Stimulated activated CD4-positive, alpha-beta T cell treated with anti-CD3 and anti-CD28 coated beads, TNF-alpha, amount 100 ng/mL, for 4 hours (primary cell): ENCODE data around the gene PREX1.
"Not testable (repeated sequence)": the region's sequence is repeated elsewhere in the genome, so short reads cannot be mapped to it uniquely, and the experiment has no call there.

ENCODE experiments used
- DNase-seq, 3 experiments: peaks; one replicate each; pipeline ENCODE4 v3.0.0-alpha.2; 2020; ENCODE audit warnings: low read depth in 3 of 3

Gene PREX1, protein sequence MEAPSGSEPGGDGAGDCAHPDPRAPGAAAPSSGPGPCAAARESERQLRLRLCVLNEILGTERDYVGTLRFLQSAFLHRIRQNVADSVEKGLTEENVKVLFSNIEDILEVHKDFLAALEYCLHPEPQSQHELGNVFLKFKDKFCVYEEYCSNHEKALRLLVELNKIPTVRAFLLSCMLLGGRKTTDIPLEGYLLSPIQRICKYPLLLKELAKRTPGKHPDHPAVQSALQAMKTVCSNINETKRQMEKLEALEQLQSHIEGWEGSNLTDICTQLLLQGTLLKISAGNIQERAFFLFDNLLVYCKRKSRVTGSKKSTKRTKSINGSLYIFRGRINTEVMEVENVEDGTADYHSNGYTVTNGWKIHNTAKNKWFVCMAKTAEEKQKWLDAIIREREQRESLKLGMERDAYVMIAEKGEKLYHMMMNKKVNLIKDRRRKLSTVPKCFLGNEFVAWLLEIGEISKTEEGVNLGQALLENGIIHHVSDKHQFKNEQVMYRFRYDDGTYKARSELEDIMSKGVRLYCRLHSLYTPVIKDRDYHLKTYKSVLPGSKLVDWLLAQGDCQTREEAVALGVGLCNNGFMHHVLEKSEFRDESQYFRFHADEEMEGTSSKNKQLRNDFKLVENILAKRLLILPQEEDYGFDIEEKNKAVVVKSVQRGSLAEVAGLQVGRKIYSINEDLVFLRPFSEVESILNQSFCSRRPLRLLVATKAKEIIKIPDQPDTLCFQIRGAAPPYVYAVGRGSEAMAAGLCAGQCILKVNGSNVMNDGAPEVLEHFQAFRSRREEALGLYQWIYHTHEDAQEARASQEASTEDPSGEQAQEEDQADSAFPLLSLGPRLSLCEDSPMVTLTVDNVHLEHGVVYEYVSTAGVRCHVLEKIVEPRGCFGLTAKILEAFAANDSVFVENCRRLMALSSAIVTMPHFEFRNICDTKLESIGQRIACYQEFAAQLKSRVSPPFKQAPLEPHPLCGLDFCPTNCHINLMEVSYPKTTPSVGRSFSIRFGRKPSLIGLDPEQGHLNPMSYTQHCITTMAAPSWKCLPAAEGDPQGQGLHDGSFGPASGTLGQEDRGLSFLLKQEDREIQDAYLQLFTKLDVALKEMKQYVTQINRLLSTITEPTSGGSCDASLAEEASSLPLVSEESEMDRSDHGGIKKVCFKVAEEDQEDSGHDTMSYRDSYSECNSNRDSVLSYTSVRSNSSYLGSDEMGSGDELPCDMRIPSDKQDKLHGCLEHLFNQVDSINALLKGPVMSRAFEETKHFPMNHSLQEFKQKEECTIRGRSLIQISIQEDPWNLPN (N-terminal part only)

DNA sequence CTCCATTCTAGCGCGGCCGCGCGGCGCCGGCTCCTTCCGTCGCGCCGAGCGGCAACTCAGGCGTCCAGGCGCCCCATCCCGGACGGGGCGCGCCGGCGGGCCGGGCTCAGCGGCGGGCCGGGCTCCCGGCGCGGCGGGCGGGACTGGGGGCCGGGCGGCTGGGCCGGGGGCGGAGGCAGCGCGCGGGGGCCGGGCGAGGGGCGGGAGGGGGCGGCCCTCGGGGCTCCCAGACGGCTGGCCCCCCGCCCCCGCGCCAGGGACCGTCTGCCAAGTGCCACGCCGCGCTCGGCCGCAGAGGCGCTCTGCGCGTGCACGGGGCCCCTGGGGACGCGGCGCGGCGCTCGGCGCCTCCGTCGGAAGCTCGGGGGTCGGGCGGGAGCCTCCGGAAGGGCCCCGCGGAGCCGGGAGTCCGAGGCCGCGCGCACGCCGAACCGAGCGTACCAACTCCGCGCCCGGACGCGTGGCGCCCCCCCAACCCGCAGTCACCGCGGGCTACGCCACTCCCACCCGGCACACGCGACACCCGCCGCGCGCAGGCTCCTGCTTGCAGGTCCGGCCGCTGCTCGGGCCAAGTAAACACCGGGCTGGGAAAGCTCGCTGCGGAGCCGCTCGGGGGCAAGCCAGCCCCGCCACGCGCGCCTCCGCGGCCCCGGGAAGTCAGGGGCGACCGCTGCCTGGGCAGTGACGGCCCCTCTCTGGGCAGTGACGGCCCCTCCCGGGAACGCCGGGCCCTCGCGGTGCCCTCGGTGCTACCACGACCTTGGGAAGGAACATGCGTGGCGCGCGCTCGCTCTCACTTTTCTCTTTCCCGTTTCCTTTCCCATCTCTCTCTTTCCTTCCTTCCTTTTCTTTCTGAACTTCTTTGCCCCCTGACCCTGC is at the start of gene PREX1:
TSS of gene PREX1 (minus strand) at position 145 of the 879 bp plus-strand sequence. CDS start at position 6, 139 bp downstream.
- DNase-seq = peak; percentile 54 to 73 (median 59)

DNA sequence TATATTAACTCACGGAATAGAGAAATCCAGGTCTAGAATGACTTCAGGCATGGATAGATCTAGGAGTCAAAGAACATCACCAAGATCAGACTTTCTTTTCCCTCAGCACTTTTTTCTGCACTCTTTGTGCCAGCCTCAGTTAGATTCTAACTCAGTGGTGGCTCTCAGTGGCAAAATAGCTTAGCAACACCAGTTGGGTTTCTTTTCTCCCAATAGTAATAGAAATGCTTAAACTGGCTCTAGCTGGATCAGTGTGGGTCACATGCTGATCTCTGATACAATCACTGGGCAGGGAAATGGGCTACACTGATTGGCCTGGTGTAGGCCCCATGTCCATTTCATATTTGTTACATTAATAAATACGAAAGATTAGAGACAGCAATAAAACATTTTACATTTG is 49.5 kb upstream of the PREX1 start:
- no peak for DNase-seq

DNA sequence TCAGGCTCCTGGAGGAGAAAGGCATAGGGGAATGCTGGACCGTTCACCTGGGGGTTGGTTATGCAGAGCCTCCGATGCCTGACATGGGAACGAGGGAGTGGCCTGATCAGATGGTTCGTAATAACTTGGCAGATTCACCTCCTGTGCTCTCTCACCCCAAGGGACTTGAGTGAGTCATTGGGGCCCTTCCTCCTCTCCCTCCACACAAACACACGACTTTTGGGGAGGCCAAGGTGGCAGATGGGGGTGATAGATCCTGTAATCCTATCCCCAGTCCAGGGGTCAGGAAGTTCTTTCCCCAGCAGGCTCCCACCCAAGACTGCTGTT is 48.1 kb upstream of the PREX1 start:
- no peak for DNase-seq

DNA sequence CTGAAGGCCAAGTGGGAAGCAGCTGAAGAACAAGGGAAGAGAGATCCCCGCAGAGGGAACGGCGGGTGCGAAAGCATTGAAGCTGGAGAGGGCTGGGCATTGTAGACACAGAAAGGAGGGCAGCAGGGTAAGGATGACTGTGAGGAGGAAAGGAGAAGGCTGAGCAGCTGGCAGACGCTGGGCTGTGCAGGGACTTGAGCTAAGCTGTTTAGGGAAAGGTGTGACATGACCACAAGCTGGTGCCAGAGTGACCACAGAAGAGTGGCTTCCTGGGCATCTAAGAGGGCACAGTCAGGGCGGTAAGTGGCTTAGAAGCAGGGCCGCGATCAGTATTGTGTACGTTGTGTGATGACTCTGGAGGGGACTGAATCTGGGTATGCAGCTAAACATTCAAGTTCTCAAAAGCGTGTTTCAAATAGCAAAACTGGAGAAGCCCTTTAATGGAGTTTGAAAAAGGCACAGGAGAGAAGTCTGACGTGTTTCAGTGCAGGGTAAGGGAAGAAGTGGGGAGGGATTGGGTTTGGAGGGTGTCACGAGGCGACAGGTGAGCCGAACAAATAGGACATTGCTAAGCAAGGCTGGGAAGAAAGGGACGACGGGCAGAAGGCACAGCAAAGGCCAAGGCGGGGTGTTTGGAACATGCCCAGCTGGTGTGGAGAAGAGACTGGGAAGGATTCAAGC is 47.6 kb upstream of the PREX1 start:
- no peak for DNase-seq

DNA sequence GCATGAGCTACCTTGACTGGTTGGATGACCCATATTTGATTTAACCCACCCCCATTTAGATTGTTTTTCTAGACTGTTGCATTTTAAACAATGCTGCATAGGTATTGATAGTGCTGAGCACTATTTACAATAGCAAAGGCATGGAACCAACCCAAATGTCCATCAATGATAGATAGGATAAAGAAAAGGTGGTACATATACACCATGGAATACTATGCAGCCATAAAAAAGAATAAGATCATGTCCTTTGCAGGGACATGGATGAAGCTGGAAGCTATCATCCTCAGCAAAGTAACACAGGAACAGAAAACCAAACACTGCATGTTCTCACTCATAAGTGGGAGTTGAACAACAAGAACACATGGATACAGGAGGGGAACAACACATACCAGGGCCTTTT is 41.6 kb upstream of the PREX1 start:
- DNase-seq = not testable (repeated sequence)

DNA sequence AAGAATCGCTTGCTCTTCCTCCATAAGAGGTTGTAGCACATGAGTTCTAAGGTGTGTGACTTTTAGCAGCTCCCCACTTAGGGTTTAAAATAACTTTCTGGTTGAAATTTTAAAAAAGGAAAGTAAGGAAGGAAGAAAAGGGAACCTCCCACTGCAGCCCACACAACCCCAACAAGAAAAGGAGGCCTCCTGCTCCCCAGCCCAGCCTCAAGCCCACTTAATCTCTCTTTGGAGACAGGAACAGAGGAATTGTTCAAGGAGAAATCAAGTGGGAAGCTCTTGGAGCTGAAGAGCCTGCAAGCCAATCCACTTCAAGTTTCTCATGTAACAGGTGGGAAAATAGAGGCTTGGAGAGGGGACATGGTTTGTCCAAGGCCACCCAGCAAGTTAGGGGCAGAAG is 39.1 kb upstream of the PREX1 start:
- no peak for DNase-seq

DNA sequence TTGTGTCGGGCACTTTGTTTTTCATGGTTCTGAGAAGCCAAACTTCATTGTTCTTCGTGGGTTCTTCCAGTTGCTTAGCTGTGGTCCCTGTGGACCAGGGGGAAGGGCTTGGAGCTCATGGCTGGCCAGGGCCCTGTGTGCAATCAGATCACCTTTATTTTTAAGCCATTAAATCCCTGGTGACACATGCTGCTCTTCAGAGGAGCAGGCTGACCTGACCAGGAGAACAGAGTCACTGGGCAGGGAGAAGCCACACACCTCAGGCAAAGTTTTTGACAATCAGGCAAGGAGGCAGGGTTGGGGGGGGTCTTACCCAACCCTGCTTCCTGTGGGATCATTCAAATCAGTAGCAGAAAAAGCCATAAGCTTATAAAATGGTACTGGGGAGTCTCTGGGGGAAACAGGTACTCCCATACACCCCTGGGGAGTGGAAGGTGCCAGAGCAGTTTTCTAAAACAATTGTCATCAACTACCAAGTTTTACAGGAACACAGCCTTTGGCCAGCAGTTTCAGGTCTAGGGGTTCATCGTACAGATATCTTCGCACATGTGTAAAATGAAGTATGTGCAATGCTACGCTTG is 37.0 kb upstream of the PREX1 start:
- DNase-seq = no peak

DNA sequence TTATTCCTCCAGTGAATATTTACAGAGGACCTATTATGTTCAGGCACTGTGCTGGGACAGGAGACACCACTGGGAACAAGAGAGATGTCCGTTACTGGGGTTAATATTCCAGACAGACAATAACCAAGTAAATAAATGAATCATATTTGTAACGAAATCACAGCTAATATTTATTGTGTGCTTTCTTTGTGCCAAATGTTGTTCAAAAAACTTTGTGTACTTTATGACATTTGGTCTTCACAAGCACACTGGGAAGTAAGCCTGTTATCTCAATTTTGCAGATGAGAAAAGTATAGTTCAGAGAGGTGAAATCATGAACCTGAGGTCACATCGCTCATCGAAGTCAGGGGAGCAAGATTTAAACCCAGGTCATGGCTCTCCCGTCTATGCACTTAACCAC is 36.5 kb upstream of the PREX1 start:
- no peak for DNase-seq

DNA sequence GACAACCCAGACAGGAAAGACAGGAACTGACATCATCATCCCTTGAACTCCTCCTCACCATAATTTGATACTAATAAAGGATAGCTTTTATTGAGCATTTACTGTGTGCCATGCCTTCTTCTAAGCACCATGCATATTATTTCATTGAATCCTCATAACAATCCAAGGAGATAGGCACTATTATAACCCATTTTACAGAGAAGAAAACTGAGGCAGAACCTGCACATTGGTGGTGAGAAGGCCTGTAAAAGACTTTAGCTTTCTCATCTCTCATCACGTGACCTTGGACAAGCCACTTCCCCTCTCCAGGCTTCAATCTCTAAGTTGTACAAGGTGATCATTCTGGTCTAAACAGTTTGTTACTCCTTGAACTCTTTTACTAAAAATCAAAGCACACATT is 34.5 kb upstream of the PREX1 start:
- no peak for DNase-seq

DNA sequence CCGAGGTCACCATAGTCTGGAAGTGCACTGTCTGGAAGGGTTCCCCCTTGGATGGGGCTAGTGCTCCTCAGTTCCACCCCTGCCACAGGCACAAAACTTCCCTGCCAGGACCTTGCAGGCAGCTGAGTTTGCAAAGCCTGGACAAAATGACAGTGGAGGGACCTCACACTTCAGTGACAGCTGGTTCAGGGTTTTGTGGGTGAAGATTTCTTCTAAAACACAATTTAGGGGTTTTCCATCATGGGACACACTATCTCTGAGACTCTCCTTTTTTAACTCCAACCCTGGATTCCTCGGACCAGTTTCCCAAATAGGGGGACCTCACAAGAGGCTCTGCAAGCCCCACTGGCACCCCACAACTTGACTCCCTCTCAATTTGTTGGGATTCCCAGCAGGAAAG is 33.6 kb upstream of the PREX1 start:
- DNase-seq = no peak

DNA sequence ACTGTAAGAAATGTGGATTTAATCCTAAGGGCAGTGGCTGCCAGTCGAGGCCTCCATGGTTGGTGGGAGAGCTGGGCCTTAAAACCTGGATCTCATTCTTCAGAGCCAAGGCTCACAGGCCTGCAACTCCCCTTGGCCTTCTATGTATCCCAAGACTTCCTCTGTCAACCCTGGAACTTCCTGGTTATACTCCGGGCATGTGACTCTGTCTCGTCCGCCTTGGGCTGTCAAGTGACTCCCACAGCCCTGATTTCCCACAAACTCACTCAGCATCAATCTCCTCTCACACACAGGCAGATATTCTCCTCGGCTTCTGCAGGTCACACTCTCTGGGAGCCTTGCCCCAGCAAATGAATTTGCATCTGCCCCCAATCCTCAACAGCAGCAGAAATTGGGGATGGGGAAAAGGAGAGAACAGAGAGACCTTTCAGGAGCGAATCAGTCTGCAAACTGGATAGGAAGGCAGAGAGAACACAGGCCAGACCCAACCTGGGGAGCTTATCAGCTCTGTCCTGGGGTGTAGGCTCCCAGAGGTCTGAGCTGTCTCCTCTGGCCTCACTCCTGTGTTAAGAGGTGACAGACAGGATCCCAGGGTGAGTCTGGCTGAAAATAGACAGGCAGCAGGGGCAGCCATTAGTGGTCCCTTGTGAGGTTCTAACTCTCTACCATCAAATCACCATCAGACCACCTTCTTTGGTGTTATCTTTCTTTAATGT is 30.4 kb upstream of the PREX1 start:
- no peak for DNase-seq

DNA sequence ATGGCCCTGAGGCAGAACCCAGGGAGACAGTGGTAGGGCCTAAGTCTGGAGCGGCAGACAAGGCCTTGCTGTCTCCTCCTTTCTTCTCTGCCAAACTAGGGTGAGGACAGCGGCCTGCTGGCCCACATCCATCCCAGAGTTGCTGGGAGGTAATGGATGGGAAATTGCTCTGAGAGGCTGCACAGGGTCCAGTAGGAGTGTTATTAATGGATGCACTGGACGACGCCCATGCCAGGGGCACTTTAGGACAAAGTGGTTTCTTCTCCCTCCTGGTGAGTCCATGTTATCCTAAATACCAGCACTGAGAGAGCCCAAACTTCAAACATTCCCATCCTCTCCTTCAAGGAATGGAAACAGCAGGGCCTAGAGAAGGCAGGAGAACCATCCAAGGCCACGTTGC is 28.3 kb upstream of the PREX1 start:
- DNase-seq = no peak

DNA sequence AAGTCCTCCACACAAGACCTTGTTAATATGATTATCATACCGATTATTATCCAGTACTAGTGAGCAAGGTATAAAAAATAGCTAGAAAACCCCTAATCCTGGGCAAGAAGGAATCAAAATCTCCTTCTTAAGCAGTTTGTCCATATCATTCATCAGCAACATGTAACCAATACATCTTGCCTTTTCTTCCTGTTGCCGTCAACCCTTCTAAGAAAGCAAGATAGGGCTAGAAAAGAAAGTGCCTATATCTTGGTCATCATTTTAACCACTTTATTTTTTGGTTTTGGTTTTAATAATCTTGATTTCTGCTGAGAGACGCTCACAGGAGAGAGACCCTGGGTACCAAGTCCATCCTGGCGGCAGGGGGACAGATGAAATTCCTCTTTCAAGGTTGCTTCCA is 27.2 kb upstream of the PREX1 start:
- no peak for DNase-seq

DNA sequence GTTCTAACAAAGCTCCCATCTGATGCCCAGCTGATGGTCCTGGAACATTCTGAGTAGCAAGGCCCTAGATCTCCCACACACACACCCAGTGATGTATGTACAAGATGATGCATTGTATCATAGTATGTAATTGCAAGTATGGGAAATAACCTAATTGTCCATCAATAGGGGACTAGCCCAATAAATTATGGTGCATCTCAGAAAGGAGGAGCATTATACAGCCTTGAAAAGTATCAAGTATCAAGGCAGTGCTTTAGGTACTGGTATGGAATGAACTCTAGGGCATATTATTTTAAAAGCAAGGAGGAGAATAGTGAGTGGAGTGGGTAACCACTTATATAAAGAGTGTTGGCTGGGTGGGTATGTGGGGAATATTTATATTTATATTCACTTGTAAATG is 24.8 kb upstream of the PREX1 start:
- no peak for DNase-seq

DNA sequence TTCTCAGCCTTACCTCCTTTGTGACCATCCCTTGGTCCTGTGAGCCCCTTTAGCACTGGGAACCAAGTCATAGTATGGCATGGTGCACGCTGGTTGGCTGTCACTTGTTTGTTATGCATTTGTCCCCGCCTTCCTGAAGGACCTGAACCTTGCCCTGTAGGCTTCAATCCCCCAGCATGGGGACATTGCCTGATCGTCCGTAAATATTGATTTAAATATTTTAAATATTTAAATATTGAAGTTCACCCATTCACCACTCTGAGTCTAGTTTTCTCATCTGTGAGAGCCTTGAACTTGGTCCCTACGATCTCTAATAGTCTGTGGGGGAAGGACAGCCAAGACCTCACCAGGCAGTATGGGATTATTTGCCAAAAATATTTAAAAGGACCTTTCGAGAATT is 23.8 kb upstream of the PREX1 start:
- no peak for DNase-seq

DNA sequence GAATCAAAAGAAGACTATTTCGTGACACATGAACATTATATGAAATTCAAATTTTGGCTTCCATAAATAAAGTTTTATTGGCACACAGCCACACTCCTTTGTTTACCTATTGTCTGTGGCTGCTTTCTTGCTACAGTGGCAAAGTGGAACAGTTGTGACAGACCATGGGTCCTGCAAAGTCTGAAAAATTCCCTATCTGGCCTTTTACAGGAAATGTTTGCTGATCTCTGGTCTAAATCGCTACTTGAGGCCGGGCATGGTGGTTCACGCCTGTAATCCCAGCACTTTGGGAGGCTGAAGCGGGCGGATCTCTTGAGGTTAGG is 23.1 kb upstream of the PREX1 start:
- DNase-seq = no peak

DNA sequence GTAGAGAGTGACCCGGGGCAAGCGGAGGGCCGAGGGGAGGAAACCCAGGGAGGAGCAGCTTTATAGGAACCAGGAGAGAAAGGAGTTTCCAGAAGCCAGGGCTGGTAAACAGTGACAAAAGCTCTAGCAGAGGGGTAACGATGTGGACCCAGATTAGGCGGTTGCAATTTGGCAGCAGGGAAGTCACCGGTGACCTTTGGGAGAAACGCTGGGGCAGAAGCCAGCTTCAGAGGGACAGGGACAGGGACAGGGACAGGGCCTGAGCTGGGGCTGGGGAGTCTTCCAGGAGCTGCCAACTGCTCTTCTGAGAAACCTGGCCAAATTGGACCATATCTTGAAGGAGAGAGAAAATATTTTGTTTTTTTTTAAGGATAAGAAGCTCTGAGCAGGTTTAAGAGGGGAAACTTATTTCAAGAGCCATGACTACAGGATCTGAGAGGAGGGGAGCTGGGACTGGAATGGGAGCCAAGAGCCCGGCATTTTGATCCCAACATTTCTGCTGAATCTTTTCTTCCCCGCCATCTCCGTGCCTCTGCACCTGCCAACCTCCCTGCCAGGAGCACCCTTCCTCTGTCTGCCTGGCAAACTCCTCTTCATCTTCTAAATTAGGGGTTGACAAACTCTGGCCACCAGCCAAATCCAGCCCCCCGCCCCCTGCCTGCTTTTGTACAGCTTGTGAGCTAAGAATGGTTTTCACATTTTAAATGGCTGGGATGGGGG is 22.6 kb upstream of the PREX1 start:
- no peak for DNase-seq

DNA sequence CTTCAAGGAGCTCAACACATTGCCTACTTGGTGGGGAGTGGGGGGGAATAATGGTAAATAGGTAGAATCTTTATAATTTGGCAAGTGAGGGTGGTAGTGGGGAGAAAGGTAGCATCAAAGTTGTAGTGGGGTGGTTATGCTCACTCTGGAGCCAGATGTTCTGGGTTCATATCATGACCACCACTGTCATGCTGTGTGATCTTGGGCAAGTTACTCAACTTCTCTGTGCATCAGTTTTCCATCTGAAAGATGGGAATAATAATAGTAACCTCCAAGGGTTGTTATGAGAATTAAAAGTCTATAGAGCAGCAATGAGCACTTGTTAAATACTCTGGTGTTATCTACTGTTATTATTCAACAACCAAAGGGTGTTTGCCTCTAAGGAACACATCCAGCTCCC is 22.0 kb upstream of the PREX1 start:
- no peak for DNase-seq

DNA sequence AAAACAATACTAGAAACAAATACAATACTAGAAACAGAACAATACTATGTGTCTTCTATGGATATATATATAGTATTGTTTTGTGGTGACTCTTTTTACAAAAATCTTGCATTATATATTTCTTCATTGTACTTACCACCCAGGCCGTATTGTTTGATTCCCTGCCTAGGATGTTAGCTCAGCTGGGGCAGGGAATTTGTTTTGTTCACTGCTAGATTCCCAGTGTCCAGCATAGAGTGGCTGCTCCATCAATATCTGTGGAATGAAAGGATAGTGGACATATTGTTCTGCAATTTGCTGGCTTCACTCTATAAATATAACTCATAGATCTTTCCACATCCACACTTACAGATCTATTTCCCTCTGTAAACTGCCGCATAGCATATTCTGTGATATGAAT is 21.5 kb upstream of the PREX1 start:
- no peak for DNase-seq
